DOHH2 (cell line): ENCODE measurements around the gene HORMAD2.

Experiments used
- CTCF ChIP-seq: fragments of 200-600 bp; sonication (generic); IDR thresholded peaks from one replicate; pipeline ENCODE4 v1.5.1; 2014; ENCODE audit warnings: antibody characterized with exemption, mild to moderate bottlenecking, low read depth, low read length; ENCODE audit not compliant: poor library complexity, severe bottlenecking
- EZH2phosphoT487 ChIP-seq: fragments of 200-600 bp; sonication (generic); IDR thresholded peaks from 2 replicates; pipeline ENCODE4 v1.6.1; 2017; ENCODE audit warnings: borderline replicate concordance, mild to moderate bottlenecking, antibody characterized with exemption, low read length, moderate library complexity, mixed read lengths

- TF ChIP-seq CTCF (no peak), EZH2phosphoT487 (no peak)
Observed at GRCh38 chr22:30187529-30188407, 107.5 kb downstream of the HORMAD2 start.
